GM23338 (cell line): ENCODE data around the gene HYAL1.
A peak's percentile ranks its signal among the peaks of the same experiment; 100 is the strongest.

Experiments
- CREB1 ChIP-seq: fragments of 250-450 bp; sonication (Bioruptor Pico); IDR thresholded peaks from 2 replicates; pipeline ENCODE4 v1.5.0; 2020; ENCODE audit warnings: low read depth, mild to moderate bottlenecking, moderate library complexity
- CTCF ChIP-seq, 2 experiments: fragments of 200-600 bp in 1 of 2; sonication (generic) in 1 of 2; conservative IDR thresholded peaks; 2 replicates each; pipeline versions ENCODE4 v1.5.1 to v1.6.1; 2016 to 2017; ENCODE audit warnings: antibody characterized with exemption in 2 of 2, low read depth in 2 of 2, mild to moderate bottlenecking in 2 of 2, moderate library complexity in 1 of 2
- EZH2 ChIP-seq: fragments of 200-600 bp; sonication (generic); IDR thresholded peaks from one replicate; pipeline ENCODE4 v1.8.0; 2017; ENCODE audit warnings: antibody characterized with exemption, mild to moderate bottlenecking, low read depth; ENCODE audit not compliant: unreplicated experiment
- EZH2phosphoT487 ChIP-seq: fragments of 200-600 bp; sonication (generic); IDR thresholded peaks from one replicate; pipeline ENCODE4 v1.8.1; 2018; ENCODE audit warnings: antibody characterized with exemption; ENCODE audit not compliant: unreplicated experiment
- JUNB ChIP-seq: IDR thresholded peaks from one replicate; pipeline ENCODE4 v1.6.1; 2016; ENCODE audit warnings: antibody characterized with exemption; ENCODE audit not compliant: unreplicated experiment
- STAT1 ChIP-seq: IDR thresholded peaks from one replicate; pipeline ENCODE4 v1.6.1; 2016; ENCODE audit warnings: antibody characterized with exemption; ENCODE audit not compliant: unreplicated experiment
- ZNF114 ChIP-seq: fragments of 250-450 bp; sonication (Bioruptor Pico); IDR thresholded peaks from 2 replicates; pipeline ENCODE4 v1.5.0; 2020; ENCODE audit warnings: mild to moderate bottlenecking, moderate library complexity

DNA sequence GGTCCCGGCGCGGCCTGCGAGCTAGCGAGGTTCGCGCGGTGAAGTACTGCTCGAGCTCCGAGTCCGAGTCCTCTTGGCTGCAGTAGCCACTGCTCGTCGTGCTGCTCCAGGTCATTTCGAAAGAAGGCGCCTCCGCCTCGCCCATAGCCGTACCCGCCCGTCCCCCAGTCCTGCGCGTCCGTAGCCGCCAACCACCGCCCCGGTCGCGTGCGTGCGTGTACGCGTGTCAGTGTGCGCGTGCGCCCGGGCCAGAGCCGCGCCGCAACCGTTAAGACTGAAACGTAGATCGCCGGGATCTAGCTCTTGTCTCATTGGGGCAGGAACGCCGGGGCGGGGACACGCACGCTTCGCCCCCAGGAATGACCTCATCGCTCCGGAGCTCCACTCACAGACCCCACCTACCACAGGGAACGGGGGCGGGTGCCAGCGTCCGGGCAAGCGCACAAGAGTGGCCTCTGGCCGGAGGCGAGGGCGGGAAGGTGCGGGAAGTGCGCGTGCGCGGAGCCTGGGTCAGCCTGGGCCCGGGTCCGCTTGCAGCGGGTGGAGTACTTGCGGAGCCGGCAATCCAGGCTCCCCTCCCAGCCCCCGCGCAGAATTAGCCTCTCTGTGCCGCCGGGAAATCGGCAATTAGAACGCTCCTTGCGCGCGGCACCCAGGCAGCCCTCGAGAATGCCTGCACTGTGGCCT, 33.9 kb upstream of the HYAL1 start:
- no peak for TF ChIP-seq CTCF (conservative IDR thresholded peaks at IDR 0.05; ENCODE audit: low read depth in 2 of 2)
- TF ChIP-seq JUNB = no peak
- TF ChIP-seq STAT1 = no peak
- no peak for TF ChIP-seq EZH2
- no peak for TF ChIP-seq EZH2phosphoT487
- peak; percentile 56 for TF ChIP-seq CREB1 (CRISPR knock-in tag)
- no peak for TF ChIP-seq ZNF114
